ENCODE results near the gene GYG2. TPM values are rescaled to one million over a fixed set of nuclear protein-coding genes. Genes with fewer than 3 reads are reported as not detected.
A peak's percentile ranks its signal among the peaks of the same experiment; 100 is the strongest.

The GYG2 gene
- total RNA-seq, 1 experiment from 2014 or later, result 7.2 TPM

- DNase-seq (ENCODE audit: low spot score), result peak; percentile 40
Measured at GRCh38 chrX:2812161-2812907, 16.4 kb upstream of the GYG2 start.

DNA sequence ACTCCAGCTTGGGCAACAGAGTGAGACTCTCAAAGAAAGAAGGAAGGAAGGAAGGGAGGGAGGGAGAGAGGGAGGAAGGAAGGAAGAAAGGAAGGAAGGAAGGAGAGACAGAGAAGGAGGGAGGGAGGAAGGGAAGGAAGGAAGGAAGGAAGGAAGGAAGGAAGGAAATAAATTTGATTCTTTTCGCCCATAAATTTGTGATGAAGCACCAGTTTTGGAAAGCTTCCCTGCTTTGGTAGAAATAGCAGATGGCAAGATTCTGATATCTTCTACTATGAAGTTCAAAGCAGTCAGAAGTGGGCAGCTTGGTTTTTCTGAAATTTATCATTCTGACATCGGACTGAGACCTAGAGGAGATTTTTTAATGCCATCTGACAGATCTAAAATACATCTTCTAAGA, 11.7 kb upstream of the GYG2 start:
- no peak for DNase-seq (ENCODE audit: low spot score)

DNA sequence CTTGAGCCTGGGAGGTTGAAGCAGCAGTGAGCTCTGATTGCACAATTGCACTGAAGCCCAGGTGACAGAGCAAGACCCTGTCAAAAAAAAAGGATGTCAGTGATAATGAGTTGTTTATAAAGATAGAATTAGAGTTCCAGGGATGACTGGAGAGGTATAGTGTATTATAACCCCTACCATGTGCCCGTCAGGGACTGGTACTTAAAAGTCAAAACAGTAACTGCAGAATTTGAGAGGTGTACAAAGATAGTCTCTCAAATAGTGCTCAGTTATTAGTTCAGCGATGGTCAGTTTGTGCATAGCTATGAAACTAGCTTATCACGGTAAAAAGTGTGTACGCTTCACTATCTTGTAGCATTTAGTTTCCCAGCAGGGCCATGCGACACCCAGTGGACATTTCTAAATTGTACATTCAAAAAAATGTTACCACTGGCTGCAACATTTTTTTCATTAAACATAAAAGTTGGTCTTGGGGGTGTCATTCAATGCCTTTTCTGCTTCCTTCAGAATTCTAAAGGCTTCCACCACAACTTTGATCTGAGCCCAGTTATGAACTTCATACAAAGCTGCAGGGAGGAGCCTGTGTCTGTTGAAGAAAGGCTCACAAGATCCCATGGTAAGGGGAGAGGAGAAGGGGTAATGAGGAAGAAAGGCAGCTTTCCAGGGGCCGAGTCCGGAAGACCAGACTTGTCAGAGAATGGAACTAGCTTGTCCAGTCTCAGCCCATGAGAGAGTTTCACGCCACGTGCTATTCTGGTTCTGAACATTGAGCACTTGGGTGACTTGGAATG, 9.2 kb upstream of the GYG2 start:
- DNase-seq (ENCODE audit: low spot score), result peak; percentile 38

DNA sequence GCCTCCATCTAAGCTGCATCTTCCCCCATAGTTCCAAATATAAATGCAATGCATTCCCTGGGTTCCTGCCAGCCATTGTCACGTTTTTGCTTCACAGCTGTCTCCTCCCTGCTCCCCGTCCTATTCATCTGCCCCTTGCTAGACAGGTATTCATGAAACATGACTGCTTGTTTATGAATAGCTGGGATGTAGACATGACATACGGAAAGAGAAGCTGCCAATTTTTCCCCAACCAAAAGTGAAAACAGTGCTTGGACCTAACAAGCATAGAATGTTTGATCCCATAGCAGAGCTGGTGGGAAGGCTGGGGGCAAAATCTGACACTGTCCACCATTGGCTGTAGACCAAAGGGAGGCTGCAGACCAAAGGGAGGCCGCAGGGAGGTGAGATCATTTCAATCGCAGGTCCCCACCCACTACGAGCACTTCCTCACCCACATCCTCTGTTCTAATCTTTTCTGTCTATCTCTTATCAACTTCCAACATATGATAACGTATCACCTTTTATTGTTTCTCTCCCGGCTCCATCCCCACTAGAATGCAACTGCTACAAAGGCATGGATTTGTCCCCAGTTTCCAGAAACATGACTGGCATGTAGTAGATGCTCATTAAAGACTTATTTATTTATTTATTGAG, 8.5 kb upstream of the GYG2 start:
- DNase-seq (ENCODE audit: low spot score), result no peak

- DNase-seq (ENCODE audit: low spot score), result no peak
Measured at GRCh38 chrX:2823795-2824386, 4.8 kb upstream of the GYG2 start.

GRCh38 chrX:2824886-2825285, 3.8 kb upstream of the GYG2 start:
- no peak for DNase-seq (ENCODE audit: low spot score)

GRCh38 chrX:2828959-2829411, 255 bp downstream of the GYG2 start:
- DNase-seq (ENCODE audit: low spot score), result no peak

DNA sequence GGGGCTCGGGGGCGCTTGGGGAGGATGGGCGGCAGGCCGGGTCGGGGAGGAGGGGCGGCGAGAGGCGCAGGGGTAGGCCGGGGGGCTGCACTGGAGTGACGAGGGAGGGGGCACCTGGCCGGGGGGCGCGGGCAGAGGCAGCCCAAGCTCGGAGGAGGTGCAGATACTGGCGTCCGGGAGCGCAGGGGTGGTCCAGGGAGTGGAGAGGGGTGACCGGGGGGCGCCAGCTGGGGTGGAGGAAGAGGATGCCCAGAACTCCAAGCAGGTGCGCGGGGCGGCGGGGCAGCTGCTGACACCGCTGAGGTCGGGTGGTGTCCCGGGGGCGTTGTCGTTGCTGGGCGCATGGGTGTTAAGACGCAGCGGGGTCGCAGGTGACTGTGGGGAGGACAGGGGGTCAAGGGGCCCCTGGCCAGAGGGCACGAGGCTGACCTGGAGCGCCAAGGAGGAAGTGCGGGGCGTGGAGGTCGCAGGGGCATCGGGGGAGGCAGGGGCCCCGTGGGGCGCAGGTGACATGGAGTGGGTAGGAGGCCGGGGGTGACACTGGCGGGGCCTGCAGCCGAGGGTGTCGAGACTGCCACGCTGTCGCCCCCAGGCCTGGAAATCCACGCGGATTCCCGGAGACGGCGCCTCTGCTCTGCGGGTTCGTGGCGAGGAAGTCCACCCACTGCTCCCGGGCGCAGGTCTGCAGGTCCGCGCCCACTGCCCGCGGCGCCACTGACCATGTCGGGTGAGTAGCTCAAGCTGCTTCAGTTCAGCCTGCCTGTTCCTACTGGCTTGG, 928 bp downstream of the GYG2 start:
- no peak for DNase-seq (ENCODE audit: low spot score)

DNA sequence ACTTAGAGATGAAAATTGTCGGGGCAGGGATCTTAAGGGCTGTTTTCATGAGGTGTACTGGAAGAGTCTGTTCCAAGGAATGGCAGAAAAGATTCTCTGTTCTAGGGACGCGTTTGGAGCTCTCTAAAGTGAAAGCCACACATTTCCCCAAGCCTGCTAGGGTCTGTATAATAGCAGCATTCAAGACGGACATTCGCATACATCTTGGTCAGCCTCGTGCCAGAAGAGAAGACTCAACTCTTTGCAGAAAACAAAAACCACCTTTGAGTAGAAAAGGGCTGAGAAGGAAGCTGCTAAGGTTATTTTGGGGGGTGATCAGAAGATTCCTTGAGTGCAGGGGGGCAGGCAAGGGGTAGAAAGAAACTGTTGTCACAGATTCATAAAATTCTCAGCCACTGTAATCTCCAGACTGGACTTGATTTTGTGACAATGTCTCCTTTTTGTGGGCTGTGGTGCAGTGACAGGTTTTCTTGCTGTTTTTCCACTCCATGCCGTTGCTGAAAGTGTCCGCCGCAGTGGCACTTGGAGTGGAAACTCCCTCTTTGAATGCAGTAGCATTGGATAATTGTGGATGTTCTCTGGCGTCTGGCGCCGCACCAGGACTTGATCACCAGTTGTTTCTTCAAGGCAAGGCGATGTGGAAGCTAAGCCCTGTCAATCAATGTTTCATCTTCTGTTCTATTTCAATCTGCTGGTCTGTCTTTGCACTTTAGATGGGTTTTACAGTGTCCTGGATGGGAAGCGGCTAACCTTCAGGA, 2.9 kb downstream of the GYG2 start:
- no peak for DNase-seq (ENCODE audit: low spot score)

DNA sequence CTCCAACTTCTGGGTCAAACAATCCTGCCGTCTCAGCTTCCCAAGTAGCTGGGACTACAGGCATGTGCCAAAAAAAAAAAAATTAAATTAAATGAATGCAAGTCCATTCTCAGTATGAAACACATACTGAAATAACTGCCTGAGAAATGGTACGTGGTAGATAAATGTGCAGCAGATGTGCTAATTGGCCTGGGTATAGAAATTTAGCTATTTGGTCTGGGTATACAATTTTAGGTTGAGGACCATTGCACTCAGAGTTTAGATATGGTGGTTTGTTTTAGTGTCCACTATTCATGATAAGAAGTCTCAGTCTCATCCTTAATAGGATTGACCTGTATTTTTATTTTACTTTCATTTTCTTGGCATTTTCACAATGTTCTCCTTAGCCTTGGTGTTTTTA, 9.2 kb downstream of the GYG2 start:
- DNase-seq (ENCODE audit: low spot score), result no peak

DNA sequence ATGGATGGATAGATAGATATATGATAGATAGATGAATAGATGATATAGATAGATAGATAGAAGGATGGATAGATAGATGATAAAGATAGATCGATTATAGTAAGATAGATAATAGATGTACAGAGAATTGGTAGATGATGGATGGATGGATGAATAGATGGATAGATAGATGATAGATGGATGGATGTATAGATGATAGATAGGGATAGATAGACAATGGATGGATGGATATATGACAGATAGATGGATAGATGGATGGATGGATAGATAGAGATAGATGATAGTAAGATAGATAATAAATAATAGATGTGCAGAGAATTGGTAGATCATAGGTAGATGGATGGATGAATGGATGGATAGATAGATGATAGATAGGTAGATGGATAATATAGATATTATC, 12.2 kb downstream of the GYG2 start:
- DNase-seq (ENCODE audit: low spot score), result no peak

GRCh38 chrX:2841537-2841936, 12.8 kb downstream of the GYG2 start:
- no peak for DNase-seq (ENCODE audit: low spot score)

GRCh38 chrX:2846992-2847391, 18.3 kb downstream of the GYG2 start:
- no peak for DNase-seq (ENCODE audit: low spot score)

GRCh38 chrX:2848871-2849301, 20.2 kb downstream of the GYG2 start:
- peak; percentile 77 for DNase-seq (ENCODE audit: low spot score)

DNA sequence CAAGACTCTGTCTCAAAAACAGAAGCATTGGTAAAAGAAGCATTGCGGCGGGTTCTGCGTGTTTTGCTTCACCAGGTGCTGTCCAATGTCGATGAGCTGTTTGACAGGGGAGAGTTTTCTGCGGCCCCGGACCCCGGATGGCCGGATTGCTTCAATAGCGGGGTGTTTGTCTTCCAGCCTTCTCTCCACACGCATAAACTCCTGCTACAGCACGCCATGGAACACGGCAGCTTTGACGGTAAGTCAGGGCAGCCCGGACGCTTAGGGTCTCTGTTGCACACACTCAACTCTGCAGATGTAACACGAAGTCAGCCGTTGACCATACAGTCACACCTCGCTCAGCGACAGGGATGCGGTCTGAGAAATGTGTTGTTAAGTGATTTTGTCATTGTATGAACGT, 26.2 kb downstream of the GYG2 start:
- no peak for DNase-seq (ENCODE audit: low spot score)

DNA sequence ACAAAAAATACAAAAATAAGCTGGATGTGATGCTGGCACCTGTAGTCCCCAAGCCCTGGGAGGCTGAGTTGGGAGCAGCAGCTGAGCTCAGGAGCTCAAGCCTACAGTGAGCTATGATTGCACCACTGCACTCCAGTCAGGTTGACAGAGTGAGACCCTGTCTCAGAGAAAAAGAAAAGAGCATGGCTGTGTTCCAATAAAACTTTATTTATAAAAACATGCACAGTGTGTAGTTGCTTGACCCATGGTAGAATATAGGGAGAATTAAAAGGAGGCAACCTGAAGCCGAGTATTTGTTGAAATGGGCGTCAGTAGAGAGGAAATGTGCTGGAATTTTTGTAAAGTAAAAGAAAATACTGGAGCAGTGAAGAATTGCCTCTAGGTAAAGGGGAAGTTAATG, 27.0 kb downstream of the GYG2 start:
- DNase-seq (ENCODE audit: low spot score), result no peak

DNA sequence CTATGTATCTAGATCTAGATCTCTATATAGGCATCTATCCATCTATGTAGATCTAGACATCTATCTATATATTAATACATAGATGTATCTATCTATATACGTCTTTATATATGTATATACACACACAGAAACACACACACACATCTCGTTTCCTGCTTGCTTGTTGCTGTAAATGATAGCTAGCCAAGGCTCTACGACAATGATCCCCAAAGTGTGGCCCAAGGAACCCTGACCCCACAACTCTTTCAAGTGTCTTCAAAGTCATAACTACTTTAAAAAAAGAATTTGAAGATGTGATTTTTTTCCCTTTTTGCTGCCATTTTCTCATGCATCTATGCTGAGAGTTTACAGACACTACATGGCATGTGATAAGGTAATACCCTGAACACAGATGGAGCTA, 28.8 kb downstream of the GYG2 start:
- no peak for DNase-seq (ENCODE audit: low spot score)

DNA sequence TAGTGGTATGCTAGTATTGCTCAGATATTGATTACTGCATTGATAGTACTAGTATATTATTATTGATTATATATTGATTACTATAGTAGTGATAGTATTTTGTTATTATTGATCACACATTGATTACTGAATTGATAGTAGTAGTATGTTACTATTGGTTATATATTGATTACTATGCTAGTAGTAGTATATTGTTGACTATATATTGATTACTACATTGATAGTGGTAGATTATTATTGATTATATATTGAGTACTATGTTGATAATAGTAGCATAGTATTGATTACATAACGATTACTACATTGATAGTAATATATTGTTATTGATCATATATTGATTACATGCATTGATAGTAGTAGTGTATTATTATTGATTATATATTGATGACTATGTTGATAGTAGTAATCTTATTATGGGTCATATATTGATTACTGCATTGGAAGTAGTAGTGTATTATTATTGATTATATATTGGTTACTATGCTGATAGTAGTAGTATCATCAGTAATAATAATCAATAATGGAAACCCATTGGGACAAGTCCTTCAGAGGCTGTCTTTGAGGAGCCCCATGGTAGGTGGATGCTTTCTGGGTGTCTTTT, 30.6 kb downstream of the GYG2 start:
- DNase-seq (ENCODE audit: low spot score), result no peak

DNA sequence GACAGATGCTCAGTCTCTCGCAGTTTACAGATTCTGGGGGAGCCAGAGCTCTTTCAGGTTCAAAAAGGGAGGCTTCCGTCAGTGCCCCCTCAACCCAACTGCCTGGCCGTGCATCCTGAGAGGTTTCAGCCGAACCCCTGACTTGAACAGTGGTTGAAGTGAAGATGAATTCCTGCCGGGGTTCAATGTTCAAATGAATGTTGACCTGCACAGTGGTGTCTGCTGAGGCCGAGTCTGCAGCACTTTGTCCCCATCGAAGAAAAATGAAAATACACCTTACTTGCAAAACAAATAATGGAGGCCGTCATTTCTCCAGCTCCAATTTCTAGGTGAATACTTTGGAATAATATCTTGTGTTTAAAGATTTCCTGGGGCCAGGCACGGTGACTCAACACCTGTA, 33.7 kb downstream of the GYG2 start:
- no peak for DNase-seq (ENCODE audit: low spot score)

DNA sequence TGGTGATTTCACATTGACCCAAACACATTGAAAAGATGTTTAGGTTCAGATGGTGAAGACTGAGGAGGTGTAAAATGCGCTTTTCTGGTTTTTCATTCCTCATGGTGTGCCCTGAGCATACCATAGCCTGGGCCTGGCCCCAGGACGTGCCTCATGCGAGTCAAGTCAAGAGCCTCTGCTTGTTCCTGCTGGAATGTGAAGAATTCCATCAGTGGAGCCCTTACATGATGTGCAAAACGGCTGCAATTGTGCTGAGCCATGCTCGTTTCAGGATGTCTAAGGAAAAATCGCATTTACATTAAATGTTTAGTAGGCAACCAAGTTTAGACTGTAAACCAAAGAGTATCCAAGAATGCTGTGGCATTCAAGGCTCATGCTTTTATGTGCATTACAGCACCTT, 34.9 kb downstream of the GYG2 start:
- no peak for DNase-seq (ENCODE audit: low spot score)
